Activated T-cell treated with anti-CD3 and anti-CD28 coated beads for 48 hours (primary cell): ENCODE results near the gene HPCAL1.
"Not testable (repeated sequence)": the region's sequence is repeated elsewhere in the genome, so short reads cannot be mapped to it uniquely, and the experiment has no call there.

ENCODE experiments used
- DNase-seq: peaks from one replicate; pipeline ENCODE4 v3.0.0-alpha.2; 2020; ENCODE audit warnings: low read depth

HPCAL1 gene

GRCh38 chr2:10442469-10443126 lies 139.9 kb downstream of the HPCAL1 start:
- DNase-seq, result not testable (repeated sequence)

- peak; percentile 54 for DNase-seq
Observed at GRCh38 chr2:10444463-10444862, 141.8 kb downstream of the HPCAL1 start.

- no peak for DNase-seq
Observed at GRCh38 chr2:10446631-10447030, 143.9 kb downstream of the HPCAL1 start.

DNA sequence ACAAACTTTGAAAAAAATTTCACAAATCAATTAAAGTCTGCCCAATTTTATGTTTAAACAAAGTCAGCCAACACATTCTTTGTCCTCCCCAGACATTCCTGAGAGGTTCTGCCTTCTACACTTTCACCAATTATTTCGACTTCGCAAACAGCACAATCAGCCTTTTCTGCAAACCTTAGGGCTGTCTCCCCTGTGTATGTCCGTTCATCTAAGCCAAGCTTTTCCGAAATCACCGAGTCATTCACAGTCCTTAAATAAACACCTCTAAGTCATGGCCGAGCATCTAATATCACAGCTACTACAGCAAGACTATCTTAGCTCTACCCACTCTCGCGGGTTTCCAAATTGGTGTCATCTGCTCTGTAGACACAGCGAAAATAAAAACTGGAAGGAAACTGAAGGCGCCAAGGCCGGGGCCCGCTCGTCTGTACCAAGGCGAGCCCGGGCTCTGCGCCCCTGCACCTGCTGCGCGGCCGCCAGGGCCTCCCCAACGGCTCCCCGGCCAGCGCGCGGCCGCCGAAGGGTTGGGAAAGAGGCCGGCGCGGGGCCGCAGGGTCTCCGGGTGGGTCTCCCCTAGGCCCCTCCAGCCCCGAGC lies 144.7 kb downstream of the HPCAL1 start:
- no peak for DNase-seq

- DNase-seq, result peak; percentile 97
Observed at GRCh38 chr2:10447895-10448575, 145.3 kb downstream of the HPCAL1 start, which contains the start of gene ODC1. Gene ODC1 (minus strand): TSS chr2:10448327. CDS start chr2:10445032, 3,295 bp downstream.

- peak; percentile 96 for DNase-seq
Observed at GRCh38 chr2:10448576-10449485, 146.1 kb downstream of the HPCAL1 start.

GRCh38 chr2:10449486-10449831 lies 146.8 kb downstream of the HPCAL1 start:
- DNase-seq, result no peak

GRCh38 chr2:10449838-10450691 lies 147.4 kb downstream of the HPCAL1 start:
- DNase-seq, result no peak

- DNase-seq, result no peak
Observed at GRCh38 chr2:10451819-10452218, 149.1 kb downstream of the HPCAL1 start.

DNA sequence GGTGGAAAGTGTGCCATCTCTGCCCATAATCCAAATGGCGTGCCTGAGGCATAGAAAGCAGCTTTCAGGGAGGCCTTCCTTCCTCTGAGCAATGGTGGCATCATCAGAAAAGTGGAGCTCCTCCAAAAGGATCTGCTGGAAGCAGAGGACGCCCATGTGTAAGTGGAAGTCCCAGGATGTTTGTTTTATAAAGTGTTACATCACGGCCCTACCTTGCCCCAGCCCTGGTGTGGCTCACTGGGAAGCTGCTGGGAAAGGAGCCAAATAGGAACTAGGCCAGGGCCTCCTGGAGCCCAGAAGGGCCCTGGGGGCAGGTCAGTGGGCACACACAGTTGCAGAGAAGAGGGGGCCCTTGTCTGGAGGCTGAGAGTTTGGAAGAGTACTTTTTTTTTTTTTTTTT lies 149.6 kb downstream of the HPCAL1 start:
- no peak for DNase-seq

GRCh38 chr2:10452956-10453904 lies 150.5 kb downstream of the HPCAL1 start:
- no peak for DNase-seq

- DNase-seq, result no peak
Observed at GRCh38 chr2:10453905-10454298, 151.2 kb downstream of the HPCAL1 start.

GRCh38 chr2:10454505-10454904 lies 151.8 kb downstream of the HPCAL1 start:
- DNase-seq, result no peak

DNA sequence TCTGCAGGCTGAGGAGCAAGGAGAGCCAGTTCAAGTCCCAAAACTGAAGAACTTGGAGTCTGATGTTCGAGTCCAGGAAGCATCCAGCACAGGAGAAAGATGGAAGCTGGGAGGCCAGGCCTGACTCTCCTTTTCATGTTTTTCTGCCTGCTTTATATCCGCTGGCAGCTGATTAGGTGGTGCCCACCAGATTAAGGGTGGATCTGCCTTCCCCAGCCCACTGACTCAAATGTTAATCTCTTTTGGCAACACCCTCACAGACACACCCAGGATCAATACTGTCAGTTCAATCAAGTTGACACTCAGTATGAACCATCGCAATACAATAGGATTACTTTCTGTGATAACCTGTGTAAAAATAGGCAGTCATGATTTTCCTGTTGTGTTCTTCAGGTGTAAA lies 154.5 kb downstream of the HPCAL1 start:
- not testable (repeated sequence) for DNase-seq

GRCh38 chr2:10457846-10458598 lies 155.3 kb downstream of the HPCAL1 start:
- DNase-seq, result no peak

GRCh38 chr2:10460366-10460796 lies 157.7 kb downstream of the HPCAL1 start:
- DNase-seq, result no peak

- no peak for DNase-seq
Observed at GRCh38 chr2:10462178-10463083, 159.7 kb downstream of the HPCAL1 start.

- DNase-seq, result no peak
Observed at GRCh38 chr2:10465910-10466309, 163.2 kb downstream of the HPCAL1 start.
